CD4-positive, alpha-beta T cell treated with Interleukin-4 for 4 hours (primary cell): ENCODE measurements around the gene LRMDA.
A peak's percentile ranks its signal among the peaks of the same experiment; 100 is the strongest.
"Not testable (repeated sequence)": the region's sequence is repeated elsewhere in the genome, so short reads cannot be mapped to it uniquely, and the experiment has no call there.

Experiments used
- DNase-seq: peaks from one replicate; pipeline ENCODE4 v3.0.0-alpha.2; 2020

LRMDA gene

DNA sequence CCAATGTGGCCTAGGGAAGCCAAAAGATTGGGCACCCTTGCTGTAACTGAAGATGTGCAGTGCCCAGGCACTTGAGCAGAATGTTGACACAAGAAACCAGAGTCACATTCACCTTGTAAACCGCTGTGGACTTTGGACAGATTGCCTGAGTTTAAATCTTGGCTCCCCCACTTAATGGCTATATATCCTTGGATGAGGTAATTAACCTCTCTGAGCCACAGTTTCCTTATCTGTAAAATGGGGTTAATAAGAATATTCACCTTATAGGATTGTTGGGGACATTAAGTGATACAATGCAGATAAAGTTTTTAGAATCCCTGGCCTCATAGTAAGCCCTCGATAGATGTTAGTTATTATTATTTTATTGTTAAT lies 331.0 kb downstream of the LRMDA start:
- no peak for DNase-seq

DNA sequence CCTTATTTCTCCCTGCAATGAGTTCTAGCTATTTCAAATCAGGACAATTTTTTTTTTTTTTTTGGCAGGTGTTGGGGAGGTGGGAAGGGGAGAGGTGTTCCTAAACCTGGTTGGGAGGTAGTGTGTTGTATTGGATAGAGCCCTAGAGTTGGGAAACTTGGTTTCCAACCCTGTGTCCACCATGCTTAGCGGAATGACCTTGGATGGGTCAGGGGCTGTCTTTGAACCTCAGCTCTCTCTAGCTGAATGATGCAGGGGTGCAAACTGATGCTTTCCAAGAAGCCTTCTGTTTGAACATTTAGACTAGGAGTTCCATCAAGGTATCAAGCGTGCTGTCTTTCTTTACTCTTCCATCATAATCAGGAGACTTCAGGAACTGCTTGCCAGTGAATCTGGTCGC lies 332.2 kb downstream of the LRMDA start:
- no peak for DNase-seq

DNA sequence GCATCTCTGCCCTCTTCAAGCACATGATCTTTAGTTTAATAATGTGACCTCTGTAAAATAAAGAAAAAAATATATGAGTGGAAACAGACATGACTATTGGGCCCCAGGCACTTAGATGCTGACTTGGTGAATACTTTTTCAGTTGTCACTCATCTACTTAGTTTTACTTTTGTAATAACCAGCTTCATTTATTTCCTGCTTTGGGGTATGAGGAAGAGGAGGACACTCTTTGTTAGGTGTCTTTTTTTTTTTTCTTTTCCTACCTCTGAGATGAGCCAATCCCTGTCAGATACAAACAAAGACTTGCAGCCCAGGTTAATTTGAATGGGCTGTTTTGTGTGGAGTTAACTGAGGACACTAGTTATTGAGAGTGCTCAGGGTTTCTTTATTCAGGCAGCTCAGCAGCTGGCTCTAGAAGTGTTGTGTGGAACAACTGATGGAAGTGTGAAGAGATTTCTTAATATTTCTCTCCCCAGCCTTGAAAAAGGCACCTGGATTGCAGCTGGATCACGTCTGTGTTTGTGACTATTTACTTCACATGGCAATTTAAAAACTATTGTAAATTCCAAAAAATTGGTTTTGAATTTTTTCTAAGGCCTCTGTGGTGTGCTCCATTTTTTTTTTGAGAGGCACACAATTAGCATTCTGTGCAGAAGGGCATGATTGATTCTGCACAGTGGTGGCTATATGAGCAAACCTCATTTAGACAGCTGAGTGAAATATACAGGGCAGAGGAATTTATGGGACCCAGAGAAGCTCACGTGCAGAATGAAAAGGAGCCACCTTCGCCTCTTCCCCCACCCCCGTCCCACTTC lies 333.8 kb downstream of the LRMDA start:
- no peak for DNase-seq

DNA sequence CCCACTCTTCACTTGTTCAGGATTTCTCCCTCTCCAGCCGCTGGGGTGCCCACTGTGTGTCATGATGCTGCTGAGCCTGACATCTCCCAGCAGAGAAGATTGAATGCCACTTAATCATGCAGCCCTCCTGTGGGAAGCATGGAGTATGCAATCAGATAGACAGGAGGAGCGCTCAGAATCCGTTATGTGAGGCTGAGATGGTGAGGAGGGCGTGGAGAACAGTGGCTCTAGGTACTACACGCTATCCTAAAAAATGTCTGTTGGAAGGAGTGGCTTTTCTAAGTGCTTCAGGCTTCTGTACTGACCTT lies 334.3 kb downstream of the LRMDA start:
- DNase-seq, result no peak

DNA sequence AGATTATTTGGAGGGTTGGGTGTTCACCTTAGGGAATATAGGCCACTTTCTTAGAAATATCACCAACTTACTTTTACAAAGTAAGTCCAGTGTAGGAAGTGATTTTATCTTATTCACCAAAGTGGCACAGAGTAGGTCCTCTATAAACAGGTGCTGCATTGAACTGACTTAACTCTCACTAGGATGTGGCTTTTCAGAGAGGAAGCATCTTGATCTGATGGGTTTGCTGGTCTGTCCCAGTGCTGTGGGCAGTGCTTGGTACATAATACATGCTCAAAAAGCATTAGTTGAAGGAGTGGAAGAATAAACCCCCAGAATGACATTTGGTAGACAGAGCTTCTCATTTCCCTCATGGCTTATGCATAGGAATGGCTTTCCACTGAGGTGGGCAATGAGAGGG lies 334.7 kb downstream of the LRMDA start:
- no peak for DNase-seq

DNA sequence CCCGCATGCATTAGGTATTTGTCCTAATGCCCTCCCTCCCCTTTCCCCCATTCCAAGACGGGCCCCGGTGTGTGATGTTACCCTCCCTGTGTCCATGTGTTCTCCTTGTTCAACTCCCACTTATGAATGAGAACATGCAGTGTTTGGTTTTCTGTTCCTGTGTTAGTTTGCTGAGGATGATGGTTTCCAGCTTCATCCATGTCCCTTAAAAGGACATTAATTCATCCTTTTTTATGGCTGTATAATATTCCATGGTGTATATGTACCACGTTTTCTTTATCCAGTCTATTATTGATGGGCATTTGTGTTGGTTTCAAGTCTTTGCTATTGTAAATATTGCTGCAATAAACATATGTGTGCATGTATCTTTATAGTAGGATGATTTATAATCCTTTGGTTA lies 335.3 kb downstream of the LRMDA start:
- not testable (repeated sequence) for DNase-seq

DNA sequence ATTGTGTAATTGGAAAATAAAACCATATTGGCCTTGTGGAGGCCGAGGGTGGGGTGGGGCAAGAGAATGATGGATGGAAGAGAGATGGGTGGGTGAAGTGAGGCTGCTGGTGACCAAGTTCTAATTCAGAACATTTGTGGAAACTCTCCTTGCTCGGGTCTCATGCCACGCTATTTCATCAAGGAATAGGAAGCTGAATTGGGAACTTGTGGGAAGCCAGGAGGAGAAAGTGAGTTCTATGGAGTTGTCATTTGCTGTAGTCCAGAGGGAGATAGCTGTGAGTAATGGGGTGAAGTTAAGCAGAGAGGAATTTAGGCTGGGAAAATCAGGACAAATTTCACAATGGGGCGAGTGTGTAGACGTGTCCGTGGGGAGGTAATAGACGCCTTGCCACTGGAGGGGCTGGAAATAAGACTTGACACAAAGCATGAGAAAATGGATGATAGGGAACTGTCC lies 339.2 kb downstream of the LRMDA start:
- DNase-seq, result no peak

DNA sequence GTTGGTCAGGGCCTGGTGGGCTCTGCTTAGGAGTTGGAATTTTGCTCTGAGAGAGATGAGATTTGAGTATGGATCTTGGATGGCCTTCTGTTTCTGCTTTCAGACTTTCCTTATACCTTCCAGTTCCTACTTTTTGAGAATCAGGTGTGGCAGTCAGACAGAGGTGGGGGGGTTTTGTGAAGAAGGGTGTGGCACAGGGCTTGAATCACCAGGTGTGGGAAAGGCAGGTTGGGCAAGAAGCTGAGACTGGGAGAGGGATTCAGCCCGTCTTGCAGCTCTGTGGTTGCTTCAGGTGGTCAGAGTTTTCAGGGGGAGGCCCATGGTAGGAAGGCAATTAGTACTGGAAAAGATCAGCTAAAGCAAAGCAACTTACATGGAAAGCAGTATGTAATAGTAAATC lies 340.2 kb downstream of the LRMDA start:
- DNase-seq, result no peak

DNA sequence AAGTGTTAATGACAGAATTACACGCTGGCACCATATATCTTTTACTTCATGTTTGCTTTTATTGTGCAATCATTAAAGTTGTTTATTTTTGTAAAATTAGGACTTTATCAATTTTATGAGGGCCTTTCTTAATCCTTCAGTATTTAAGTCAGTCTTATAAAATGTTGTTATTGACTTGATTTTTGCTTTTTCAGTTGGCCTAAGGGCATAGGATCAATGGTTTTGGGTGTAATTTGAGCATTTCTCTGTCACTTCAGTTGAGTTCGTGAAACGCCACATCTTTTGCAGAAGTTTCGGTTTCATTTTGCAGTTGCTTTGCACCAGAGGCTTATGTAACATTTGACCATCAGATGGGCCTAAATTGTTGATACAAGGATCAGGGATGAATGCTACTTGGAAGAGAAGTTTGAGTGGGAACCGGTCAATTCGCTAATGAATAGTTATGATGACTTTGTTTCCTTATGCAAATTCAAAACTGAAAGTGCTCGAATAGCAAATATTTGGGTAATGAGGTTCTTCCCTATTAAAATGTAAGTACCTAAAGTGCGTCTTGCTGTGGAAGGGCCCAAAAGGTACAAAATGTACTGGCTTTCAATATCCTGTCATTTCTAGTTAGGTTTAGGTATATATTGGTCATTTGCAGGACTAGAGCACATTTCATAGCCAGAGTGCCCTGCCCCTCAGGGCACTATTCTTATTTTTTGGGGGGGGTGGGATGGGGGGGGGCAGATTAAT lies 340.9 kb downstream of the LRMDA start:
- peak; percentile 13 for DNase-seq

DNA sequence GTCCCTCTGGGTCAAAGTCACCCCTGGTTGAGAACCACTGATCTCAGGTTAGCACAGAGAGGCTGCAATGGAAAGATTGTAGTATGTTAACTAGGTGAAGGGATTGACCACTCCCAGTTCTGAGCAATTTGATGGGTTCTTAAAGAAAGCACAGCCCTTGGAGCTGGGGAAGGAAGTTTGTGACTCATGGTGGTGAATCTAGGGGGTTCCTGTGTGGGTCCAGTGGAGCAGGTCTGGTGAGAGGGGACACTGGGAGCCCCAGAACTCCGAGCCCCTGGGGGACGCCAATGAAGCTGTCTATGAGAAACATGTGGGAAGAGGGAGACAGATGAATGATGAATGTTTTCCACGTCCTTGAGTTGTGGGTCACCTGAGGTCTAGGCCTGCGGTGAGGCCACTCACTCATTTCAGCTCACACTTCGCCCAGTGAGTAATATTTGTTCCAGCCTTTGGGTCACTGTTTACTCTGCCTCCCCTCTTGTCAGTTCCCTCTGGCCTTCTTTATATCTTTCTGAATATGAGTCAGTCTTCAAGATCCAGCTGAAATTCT lies 341.9 kb downstream of the LRMDA start:
- DNase-seq, result no peak

DNA sequence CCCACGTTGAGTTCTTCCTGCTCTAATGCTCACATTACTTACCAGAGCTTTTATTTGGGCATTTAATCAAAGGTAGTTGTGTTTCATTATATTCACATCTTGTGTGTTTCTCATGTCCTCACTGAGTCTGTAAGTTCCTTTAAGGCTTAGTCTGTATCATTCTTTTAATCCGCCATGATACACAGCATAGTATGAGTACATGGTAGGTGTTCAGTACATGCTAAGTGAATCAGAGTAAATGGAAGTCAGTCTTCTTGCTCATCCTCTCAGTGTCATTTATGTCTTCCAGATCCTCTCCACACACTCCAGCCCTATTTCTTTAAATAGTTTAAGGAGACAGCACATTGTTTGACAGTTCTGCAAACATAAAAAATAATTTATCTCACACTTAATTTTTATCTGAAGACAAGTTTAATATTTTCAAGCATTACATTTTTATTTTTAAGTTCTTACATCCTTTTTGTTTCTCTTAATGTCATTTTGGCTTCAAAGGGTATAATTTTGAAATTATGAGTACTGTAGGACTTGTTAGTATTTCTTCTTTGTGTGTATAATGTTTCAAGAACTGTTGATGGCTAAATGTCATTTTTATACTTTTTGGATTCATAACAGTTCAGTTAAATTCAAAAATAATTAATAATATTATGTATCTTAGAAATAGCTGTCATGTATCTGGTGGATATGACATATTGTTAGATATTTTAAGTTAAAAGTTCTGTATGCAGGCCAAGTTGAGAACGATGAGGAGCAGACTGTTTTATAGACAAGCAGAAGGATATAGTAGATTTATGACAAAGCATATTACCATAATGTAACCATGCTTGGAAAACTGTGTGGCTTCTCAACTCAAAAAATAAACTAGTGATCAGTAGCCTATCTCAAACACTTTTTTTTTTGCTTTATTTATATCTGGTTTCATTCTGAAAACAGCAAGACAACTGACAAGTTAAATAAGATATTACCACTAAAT lies 342.7 kb downstream of the LRMDA start:
- DNase-seq, result no peak

DNA sequence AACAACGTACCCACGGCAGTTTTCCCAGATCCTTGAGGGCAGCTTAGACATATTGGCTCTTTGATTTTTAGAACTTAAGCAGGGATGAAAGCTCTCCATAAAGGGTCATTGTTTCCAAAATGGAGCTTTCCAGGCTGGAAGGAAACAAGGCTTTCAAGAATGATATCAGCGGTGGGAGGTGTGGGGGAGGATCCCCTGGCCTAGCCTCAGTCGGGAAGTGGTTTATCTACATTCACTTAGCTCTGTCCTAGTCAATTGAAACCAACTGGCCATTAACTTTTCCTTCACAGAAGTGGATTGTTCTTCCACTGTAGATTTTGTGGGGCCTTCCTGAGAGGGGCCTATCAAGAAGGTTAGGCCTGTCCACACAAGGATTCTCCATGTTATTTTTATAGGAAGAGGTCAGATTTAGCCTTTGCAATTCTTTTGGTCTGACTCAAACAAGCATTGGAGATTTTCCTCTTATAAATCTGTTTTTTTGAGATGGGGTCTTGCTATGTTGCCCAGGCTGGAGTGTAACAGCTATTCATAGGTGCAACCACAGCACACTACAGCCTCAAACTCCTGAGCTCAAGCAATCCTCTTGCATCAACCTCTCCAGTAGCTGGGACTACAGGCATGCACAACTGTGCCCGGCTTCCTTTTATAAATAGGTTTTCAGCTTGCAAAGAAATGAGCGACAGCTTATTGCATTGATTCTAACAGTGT lies 343.5 kb downstream of the LRMDA start:
- DNase-seq, result no peak

DNA sequence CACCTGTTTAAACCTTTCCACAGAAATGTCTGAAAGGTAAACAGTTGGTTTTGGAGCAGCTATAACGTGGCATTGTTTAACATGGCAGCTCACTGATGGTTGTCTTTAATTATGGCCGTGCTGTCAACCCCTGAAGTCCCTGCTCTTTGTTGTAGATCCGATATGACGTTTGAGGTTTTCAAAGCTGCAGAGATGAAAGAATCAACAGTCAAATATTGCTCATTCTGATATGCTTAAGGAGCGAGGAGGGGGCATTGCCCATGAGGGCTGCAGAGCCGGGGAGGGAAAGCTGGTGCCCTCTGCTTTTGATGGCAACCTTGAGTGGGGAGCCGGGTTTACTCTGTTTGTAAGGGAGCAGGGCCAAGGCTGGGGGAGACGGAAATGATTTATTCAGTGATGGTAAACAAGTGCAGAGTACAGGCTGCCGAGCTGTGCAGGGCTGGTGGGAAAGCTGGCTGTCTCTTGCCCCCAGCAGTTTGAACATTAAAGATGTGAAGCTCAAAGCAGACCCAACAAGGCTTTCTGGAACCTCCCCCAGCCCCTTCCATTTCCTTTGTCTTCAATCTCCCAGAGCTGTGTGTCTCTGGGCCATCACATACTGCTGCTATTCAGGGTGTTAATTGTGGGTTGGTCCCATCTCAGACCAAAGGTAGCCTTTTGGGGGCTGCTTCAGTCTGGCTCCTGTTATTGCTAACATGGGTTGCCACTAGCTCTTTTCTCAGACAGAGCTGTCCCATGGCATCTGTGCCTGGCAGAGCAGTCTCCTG lies 345.5 kb downstream of the LRMDA start:
- no peak for DNase-seq

DNA sequence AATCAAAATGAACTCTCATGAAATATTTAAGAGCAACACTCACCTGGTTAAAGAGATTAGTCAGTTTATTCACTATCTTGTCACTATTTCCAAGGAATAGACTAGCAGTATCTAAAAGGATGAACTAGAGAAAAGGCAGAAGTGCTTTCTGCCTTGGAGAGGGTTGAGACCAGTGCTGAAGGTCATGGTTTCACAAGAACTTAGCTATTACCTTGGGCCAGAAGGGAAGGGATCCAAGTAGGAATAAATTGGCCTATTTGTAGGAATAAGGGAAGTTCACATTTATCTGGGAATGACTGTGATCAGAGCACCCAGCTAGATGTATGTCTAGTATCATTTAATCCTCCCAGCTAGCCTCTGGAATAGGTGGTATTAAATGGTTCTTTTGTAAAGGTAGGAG lies 347.2 kb downstream of the LRMDA start:
- DNase-seq, result no peak

DNA sequence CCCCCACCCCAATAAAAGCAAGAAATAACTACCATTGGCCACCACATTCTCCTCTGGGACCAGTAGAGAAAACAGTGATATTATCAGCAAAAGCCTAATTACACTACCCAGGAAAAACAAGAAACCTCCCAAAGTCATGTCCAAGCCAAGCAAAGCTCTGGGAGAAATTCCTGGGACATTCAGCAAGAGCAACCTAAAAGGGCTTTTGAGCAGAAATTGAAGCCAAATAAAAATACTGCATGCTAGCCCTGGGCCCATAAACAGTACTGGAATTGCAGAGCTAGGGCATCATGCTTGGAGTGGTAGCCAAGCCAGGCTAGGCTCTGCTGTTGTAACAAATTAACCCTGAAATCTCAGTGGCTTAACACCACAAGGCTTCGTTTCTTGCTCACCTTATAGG lies 347.9 kb downstream of the LRMDA start:
- no peak for DNase-seq

DNA sequence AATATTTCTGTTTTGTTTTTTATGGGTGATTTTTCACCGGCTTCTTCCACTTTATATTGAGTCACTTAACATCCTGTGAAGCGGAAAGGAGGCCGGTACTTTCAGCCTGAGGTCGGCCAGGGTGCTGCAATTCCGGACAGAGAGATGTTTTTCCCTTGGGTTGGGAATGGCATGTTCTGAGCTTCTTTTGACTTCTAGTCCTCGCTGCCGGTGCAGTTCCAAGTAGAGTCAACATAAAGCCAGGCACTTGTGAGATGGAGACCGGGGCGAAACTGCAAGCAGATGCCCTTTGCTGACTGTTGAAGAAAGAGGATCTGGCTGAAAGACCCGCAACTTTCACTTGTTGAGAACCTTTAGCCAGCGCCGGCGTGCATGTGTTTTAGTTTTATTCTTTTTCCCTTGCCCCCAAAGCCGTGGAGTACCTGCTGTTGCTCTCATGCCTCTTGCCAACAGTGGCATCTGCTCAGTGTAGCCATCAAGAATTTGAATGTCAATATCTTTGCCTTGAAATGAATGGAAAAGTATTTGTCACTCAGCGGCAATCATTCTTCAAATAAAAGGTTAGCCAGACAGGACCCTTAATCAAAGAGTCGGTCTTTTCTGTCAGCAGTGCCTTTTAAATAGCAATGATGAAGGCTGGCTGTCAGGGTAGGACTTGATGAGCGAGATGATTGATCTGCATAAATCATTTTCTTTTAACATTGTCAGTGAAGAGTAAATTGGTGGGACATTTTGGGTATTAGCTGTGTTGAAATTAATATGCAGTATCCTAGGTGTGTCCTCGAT lies 351.2 kb downstream of the LRMDA start:
- no peak for DNase-seq

DNA sequence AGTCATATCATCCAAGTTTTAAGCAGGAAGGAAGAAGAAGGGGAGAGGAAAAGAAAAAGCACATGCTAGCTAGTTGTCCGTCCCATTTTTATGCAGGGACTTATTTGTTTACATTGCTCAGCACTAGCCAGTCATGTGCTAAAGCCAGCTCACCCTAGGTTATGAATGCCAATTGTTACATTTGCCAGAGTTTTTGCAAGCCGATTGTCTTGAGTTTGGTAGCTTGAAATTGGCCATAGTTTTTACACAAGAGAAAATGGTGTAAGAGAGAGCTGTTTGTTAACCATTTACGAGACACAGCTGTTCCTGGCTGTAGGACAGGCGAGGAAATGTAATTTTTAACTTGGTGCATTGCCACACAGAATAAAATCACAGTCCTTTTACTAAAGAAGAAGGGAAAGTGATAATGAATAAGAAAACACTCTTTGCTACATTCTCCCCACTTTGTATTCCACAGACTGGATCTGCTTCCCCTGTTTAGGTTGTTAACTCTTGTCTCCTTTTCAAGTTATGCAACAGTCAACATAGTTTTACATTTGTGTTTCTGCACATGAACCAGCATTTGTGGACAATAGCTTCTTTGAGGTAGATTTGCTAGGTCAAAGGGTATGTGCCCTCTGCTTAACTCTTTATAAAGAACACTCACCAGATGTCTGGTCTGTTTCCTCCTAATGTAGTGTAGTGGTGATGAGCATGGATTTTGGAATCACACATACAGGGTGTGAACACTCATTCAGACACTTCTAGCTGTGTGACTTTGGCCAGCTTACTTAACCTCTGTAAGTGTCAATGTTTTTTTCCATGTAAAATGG lies 357.2 kb downstream of the LRMDA start:
- no peak for DNase-seq

DNA sequence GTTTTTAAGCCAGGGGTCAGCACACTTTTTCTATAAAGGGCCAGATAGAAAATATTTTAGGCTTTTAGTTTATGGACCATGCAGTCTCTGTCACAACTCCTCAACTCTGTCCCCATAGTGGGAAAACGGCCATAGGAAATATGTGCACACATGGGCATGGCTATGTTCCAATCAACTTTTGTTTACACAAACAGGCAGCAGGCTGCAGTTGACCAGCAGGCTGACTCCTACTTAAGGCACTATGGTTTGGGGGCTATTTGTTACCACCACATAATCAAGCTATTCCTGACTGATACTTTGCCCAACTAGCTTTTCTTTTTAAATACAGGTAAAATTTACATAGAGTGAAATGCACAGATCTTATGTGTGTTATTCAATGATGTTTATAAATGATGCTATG lies 362.4 kb downstream of the LRMDA start:
- no peak for DNase-seq

DNA sequence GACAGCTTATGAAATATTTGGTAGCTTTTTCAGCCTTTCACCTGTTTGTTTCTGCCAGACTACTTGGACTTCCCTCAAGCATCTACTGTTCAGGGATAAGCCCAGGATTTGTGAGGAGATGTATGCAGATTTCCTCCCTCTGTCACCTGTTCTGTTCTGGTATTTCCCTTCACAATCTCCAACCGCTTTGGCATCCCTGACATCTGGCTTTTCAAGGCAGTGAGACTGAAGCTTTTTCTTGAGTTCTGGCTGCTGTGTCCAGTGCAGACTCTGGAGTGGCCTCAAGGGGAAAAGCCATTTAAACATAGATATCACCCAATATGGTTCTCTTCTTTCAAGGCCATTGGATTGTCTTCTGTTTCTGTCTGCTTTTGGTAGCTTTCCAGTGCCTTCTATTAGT lies 369.7 kb downstream of the LRMDA start:
- no peak for DNase-seq

DNA sequence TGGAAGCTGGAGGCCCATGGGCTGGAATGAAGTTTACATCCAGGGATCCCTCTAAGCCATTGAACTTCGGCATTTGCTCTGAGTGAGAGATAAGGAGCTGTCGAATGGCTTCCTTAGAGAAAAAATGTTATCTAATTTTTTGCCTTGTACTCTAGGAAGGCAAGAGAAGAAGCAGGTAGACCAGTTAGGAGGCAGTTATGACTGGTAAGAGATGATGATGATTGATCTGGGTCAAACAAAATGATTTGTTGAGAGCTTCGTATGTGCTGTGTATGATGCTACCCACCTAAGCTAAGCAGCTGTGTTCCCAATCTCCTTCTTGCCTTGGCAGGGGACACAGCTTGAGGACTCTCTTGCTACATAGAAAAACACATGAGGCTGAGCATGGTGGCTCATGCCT lies 370.2 kb downstream of the LRMDA start:
- DNase-seq, result no peak
